Fibroblast of villous mesenchyme (primary cell): ENCODE results near the gene MBTPS1. TPM values are rescaled to one million over a fixed set of nuclear protein-coding genes. Genes with fewer than 3 reads are reported as not detected.

ENCODE experiments used
- DNase-seq: peaks from one replicate; pipeline ENCODE4 v3.0.0-alpha.2; 2010; ENCODE audit warnings: low read depth
- H3K4me3 ChIP-seq: 2 replicates; pipeline ENCODE4 v1.5.1; 2011; ENCODE audit warnings: low read depth, mild to moderate bottlenecking, low read length
- CTCF ChIP-seq: IDR thresholded peaks from 2 replicates; pipeline ENCODE4 v1.5.1; 2012; ENCODE audit warnings: low read depth, mild to moderate bottlenecking, low read length; ENCODE audit not compliant: insufficient read depth
- total RNA-seq: library from RNA; depleted of rRNA; stranded (reverse); fragments of >200 nt; gene quantifications from 2 replicates; pipeline ENCODE4 v1.2.3, GENCODE V29; 2012

The MBTPS1 gene
- total RNA-seq, 1 donor: 97.2 TPM

GRCh38 chr16:84045001-84045817 lies 71.5 kb downstream of the MBTPS1 start:
- no peak for DNase-seq
- H3K4me3 ChIP-seq: no peak overlapping the region
- no peak for TF ChIP-seq CTCF

- TF ChIP-seq CTCF: peak; percentile 49
- DNase-seq: peak; percentile 36
- no peak overlapping the region for H3K4me3 ChIP-seq
Observed at GRCh38 chr16:84044118-84044488, 72.6 kb downstream of the MBTPS1 start.

- H3K4me3 ChIP-seq: no peak overlapping the region
- TF ChIP-seq CTCF: no peak
- no peak for DNase-seq
Observed at GRCh38 chr16:84043486-84044117, 73.1 kb downstream of the MBTPS1 start.

GRCh38 chr16:84042879-84043485 lies 73.8 kb downstream of the MBTPS1 start:
- no peak for DNase-seq
- TF ChIP-seq CTCF: no peak
- no peak overlapping the region for H3K4me3 ChIP-seq

GRCh38 chr16:84042308-84042878 lies 74.3 kb downstream of the MBTPS1 start, which contains the start of gene SLC38A8:
Gene SLC38A8 (minus strand): TSS chr16:84042795. CDS start chr16:84042157, 638 bp downstream.
- no peak for TF ChIP-seq CTCF
- H3K4me3 ChIP-seq: no peak within 1 kb of the TSS

GRCh38 chr16:84041881-84042280 lies 74.9 kb downstream of the MBTPS1 start:
- TF ChIP-seq CTCF: no peak
- no peak overlapping the region for H3K4me3 ChIP-seq
- no peak for DNase-seq

More at GRCh38 chr16:84042308-84042878, 74.3 kb downstream of the MBTPS1 start, which contains the start of gene SLC38A8:
- no peak for DNase-seq
